HCT116 (cell line): Measurements from ENCODE around the gene PAFAH1B1. TPM values are rescaled to one million over a fixed set of nuclear protein-coding genes. Genes with fewer than 3 reads are reported as not detected.

Source experiments
- ATAC-seq: fragments of 200-7000 bp; cut with Tn5 transposase; 2 replicates; pipeline ENCODE4 v1.9.1; 2020; ENCODE audit warnings: mild to moderate bottlenecking, moderate library complexity
- BruUV-seq: library from RNA; stranded (reverse); fragments of 400-500 nt; replicated peaks from 2 replicates; lab custom pipeline; 2021; lab: Mats Ljungman, UMichigan
- CTCF ChIA-PET: fragments of 300-600 bp; sonication (Branson Sonifier 250); formaldehyde crosslinking; loops from one replicate; lab custom pipeline; 2021; ENCODE audit warnings: antibody characterized with exemption; lab: Charles Lee
- POLR2A ChIA-PET: fragments of 300-600, 350-600 bp; sonication (Branson Sonifier 250); formaldehyde crosslinking; loops from one replicate; lab custom pipeline; 2021; ENCODE audit warnings: antibody characterized with exemption; lab: Charles Lee
- RAD21 ChIA-PET, 2 experiments: fragments of 300-600 bp; sonication (Branson Sonifier 250); formaldehyde crosslinking; loops; one replicate each; lab custom pipeline; 2023; ENCODE audit warnings: low total read pairs in 2 of 2; ENCODE audit not compliant: uncharacterized antibody in 2 of 2, unreplicated experiment in 2 of 2, low non-redundant PET in 1 of 2; lab: Charles Lee
- DNase-seq: peaks from one replicate; pipeline ENCODE4 v3.0.0-alpha.2; 2010; ENCODE audit warnings: low read depth, low spot score
- H2AFZ ChIP-seq: fragments of 200-600 bp; shearing (Covaris generic), sonication (generic); 2 replicates; pipeline ENCODE4 v1.6.1; 2017; ENCODE audit warnings: low read depth, mixed run types, mixed read lengths, antibody characterized with exemption, low read length; ENCODE audit not compliant: poor library complexity, severe bottlenecking
- H3K27ac ChIP-seq: 2 replicates; pipeline ENCODE4 v1.5.1; 2012; ENCODE audit warnings: low read depth, low read length
- H3K27me3 ChIP-seq: fragments of 200-600 bp; sonication (generic); 2 replicates; pipeline ENCODE4 v1.6.1; 2016; ENCODE audit warnings: mixed run types, low read length, mixed read lengths; ENCODE audit not compliant: insufficient read depth
- H3K36me3 ChIP-seq, 2 experiments: fragments of 200-500 bp in 1 of 2; fragments of 200-600 bp in 1 of 2; sonication (Bioruptor generic) in 1 of 2; sonication (generic) in 1 of 2; 2 replicates each; pipeline versions ENCODE4 v1.5.1 to v1.6.1; 2014 to 2016; ENCODE audit warnings: low read length in 2 of 2, inconsistent platforms in 1 of 2, mixed read lengths in 1 of 2, mixed run types in 1 of 2; ENCODE audit not compliant: insufficient read depth in 2 of 2, control insufficient read depth in 1 of 2
- H3K4me1 ChIP-seq, 2 experiments: fragments of 200-600 bp in 1 of 2; sonication (generic) in 1 of 2; 2 replicates each; pipeline versions ENCODE4 v1.5.1 to v1.6.1; 2012 to 2017; ENCODE audit warnings: low read length in 2 of 2, inconsistent platforms in 1 of 2, mild to moderate bottlenecking in 1 of 2, mixed read lengths in 1 of 2, mixed run types in 1 of 2, moderate library complexity in 1 of 2; ENCODE audit not compliant: insufficient read depth in 2 of 2, control insufficient read depth in 1 of 2
- H3K4me2 ChIP-seq: fragments of 200-600 bp; sonication (generic); 2 replicates; pipeline ENCODE4 v1.6.1; 2017; ENCODE audit warnings: mixed run types, low read length, mixed read lengths
- H3K4me3 ChIP-seq, 2 experiments: fragments of 200-600 bp in 1 of 2; sonication (generic) in 1 of 2; replicated peaks in 1 of 2; 2 replicates each; pipeline ENCODE4 v1.5.1; 2011 to 2016; ENCODE audit warnings: low read length in 2 of 2, control low read depth in 1 of 2, low read depth in 1 of 2, mild to moderate bottlenecking in 1 of 2, mixed read lengths in 1 of 2, mixed run types in 1 of 2
- H3K79me2 ChIP-seq: fragments of 200-600 bp; sonication (generic); 2 replicates; pipeline ENCODE4 v1.6.1; 2017; ENCODE audit warnings: mild to moderate bottlenecking, mixed run types, low read length, moderate library complexity, mixed read lengths; ENCODE audit not compliant: insufficient read depth
- H3K9ac ChIP-seq: fragments of 200-600 bp; sonication (generic); 2 replicates; pipeline ENCODE4 v1.6.1; 2016; ENCODE audit warnings: low read length, mixed read lengths
- H3K9me2 ChIP-seq: fragments of 200-600 bp; sonication (generic), shearing (Covaris generic); 2 replicates; pipeline ENCODE4 v1.6.1; 2017; ENCODE audit warnings: mixed run types, mild to moderate bottlenecking, moderate library complexity; ENCODE audit not compliant: insufficient read depth
- H3K9me3 ChIP-seq, 2 experiments: fragments of 200-500 bp in 1 of 2; fragments of 200-600 bp in 1 of 2; sonication (Bioruptor generic) in 1 of 2; sonication (generic) in 1 of 2; 2 replicates each; pipeline ENCODE4 v1.6.1; 2014 to 2017; ENCODE audit warnings: low read length in 2 of 2, mixed read lengths in 2 of 2, inconsistent platforms in 1 of 2, low read depth in 1 of 2, mild to moderate bottlenecking in 1 of 2, mixed run types in 1 of 2, moderate library complexity in 1 of 2; ENCODE audit not compliant: control insufficient read depth in 1 of 2, insufficient read depth in 1 of 2
- H4K20me1 ChIP-seq: fragments of 200-600 bp; sonication (generic), shearing (Covaris generic); 2 replicates; pipeline ENCODE4 v1.6.1; 2017; ENCODE audit warnings: mixed run types, mild to moderate bottlenecking, moderate library complexity; ENCODE audit not compliant: insufficient read depth
- CEBPB ChIP-seq: IDR thresholded peaks from 2 replicates; pipeline ENCODE4 v1.6.1; 2012; ENCODE audit warnings: low read depth
- EGR1 ChIP-seq: IDR thresholded peaks from 2 replicates; pipeline ENCODE4 v1.6.1; 2012; ENCODE audit warnings: low read depth
- EZH2phosphoT487 ChIP-seq: fragments of 200-600 bp; IDR thresholded peaks from 2 replicates; pipeline ENCODE4 v1.6.1; 2018; ENCODE audit warnings: antibody characterized with exemption, borderline replicate concordance
- JUND ChIP-seq: IDR thresholded peaks from 2 replicates; pipeline ENCODE4 v1.6.1; 2012
- POLR2A ChIP-seq: IDR thresholded peaks from 2 replicates; pipeline ENCODE4 v1.7.0; 2011; ENCODE audit warnings: borderline replicate concordance; ENCODE audit not compliant: insufficient read depth, insufficient read length; ENCODE audit errors: extremely low read depth
- POLR2AphosphoS5 ChIP-seq: IDR thresholded peaks from 2 replicates; pipeline ENCODE4 v1.6.1; 2011; ENCODE audit warnings: mild to moderate bottlenecking, low read depth, low read length, moderate library complexity
- RAD21 ChIP-seq: IDR thresholded peaks from 2 replicates; pipeline ENCODE4 v1.6.1; 2012; ENCODE audit warnings: low read depth, mild to moderate bottlenecking
- SP1 ChIP-seq: IDR thresholded peaks from 2 replicates; pipeline ENCODE4 v1.6.1; 2012; ENCODE audit warnings: low read depth
- SRF ChIP-seq: IDR thresholded peaks from 2 replicates; pipeline ENCODE4 v1.6.1; 2012; ENCODE audit warnings: low read depth
- YY1 ChIP-seq: IDR thresholded peaks from 2 replicates; pipeline ENCODE4 v1.6.1; 2011; ENCODE audit warnings: low read length, low read depth, moderate library complexity, mild to moderate bottlenecking; ENCODE audit not compliant: insufficient replicate concordance; ENCODE audit errors: extremely low read depth
- ZFX ChIP-seq: fragments of 450-650 bp; IDR thresholded peaks from 2 replicates; pipeline ENCODE4 v1.6.1; 2017
- ZNF274 ChIP-seq: fragments of 200-500 bp; sonication (Bioruptor generic); IDR thresholded peaks from 2 replicates; pipeline ENCODE4 v1.6.1; 2014; ENCODE audit warnings: mild to moderate bottlenecking, low read depth, low read length, inconsistent platforms
- intact Hi-C: fragments of 100-400 bp; cut with micrococcal nuclease; formaldehyde crosslinking; loops from 2 replicates; pipeline ENCODE4 v1.10.0; 2022
- total RNA-seq: library from RNA; stranded (reverse); gene quantifications from one replicate; pipeline ENCODE4 v1.2.1, GENCODE V29; 2021; ENCODE audit not compliant: unreplicated experiment
- TF ChIP-seq, protein P1 (sequence below), 3 experiments: fragments of 200-600 bp in 1 of 3; sonication (generic) in 1 of 3; IDR thresholded peaks in 2 of 3; conservative IDR thresholded peaks in 1 of 3; 2 replicates each; pipeline ENCODE4 v1.5.1; 2012 to 2017; ENCODE audit warnings: low read depth in 2 of 3, low read length in 2 of 3, antibody characterized with exemption in 1 of 3, borderline replicate concordance in 1 of 3, control low read depth in 1 of 3, mild to moderate bottlenecking in 1 of 3, mixed read lengths in 1 of 3, mixed run types in 1 of 3, moderate library complexity in 1 of 3; ENCODE audit not compliant: insufficient read depth in 1 of 3
- TF ChIP-seq, protein P2 (sequence below): IDR thresholded peaks from 2 replicates; pipeline ENCODE4 v1.6.1; 2012

The PAFAH1B1 gene
- total RNA-seq, 1 experiment from 2014 or later: 113 TPM

- TF ChIP-seq YY1 (no peak), CEBPB (no peak), POLR2AphosphoS5 (no peak)
Observed at GRCh38 chr17:2682176-2682938, 88.9 kb downstream of the PAFAH1B1 start (continued).

- no peak for ATAC-seq
- CTCF ChIA-PET: interaction anchor here (0.6 kb wide), 1 partner anchor 267 kb away, joined by 3 read pairs; no protein-coding TSS in a partner anchor
- H3K27me3 ChIP-seq: no peaks in the 10 kb centered on the region
Observed at GRCh38 chr17:2683912-2684311, 90.5 kb downstream of the PAFAH1B1 start.

More at GRCh38 chr17:2683912-2684311, 90.5 kb downstream of the PAFAH1B1 start:
- RAD21 ChIA-PET: no interaction called here
- Histone ChIP-seq H3K9ac (no peak overlapping the region), H2AFZ (no peak overlapping the region), H3K79me2 (no peaks in the 10 kb centered on the region), H3K4me1 (no peaks in the 10 kb centered on the region), H3K9me2 (no peaks in the 10 kb centered on the region), H3K4me2 (no peak overlapping the region), H3K27ac (no peak overlapping the region), H3K9me3 (no peaks in the 10 kb centered on the region), H4K20me1 (peaks cover 6% of the 10 kb centered on the region), H3K36me3 (peaks cover 30% of the 10 kb centered on the region in 2 experiments), H3K4me3 (no peak overlapping the region)
- no peak for DNase-seq
- intact Hi-C loops: no loop called here
- POLR2A ChIA-PET: no interaction called here
- no TSS peak for BruUV-seq
- no peak for TF ChIP-seq SRF
- TF ChIP-seq EGR1: no peak
- TF ChIP-seq, protein P1, sequence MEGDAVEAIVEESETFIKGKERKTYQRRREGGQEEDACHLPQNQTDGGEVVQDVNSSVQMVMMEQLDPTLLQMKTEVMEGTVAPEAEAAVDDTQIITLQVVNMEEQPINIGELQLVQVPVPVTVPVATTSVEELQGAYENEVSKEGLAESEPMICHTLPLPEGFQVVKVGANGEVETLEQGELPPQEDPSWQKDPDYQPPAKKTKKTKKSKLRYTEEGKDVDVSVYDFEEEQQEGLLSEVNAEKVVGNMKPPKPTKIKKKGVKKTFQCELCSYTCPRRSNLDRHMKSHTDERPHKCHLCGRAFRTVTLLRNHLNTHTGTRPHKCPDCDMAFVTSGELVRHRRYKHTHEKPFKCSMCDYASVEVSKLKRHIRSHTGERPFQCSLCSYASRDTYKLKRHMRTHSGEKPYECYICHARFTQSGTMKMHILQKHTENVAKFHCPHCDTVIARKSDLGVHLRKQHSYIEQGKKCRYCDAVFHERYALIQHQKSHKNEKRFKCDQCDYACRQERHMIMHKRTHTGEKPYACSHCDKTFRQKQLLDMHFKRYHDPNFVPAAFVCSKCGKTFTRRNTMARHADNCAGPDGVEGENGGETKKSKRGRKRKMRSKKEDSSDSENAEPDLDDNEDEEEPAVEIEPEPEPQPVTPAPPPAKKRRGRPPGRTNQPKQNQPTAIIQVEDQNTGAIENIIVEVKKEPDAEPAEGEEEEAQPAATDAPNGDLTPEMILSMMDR (IDR thresholded peaks at IDR 0.05 in 2 of 3, conservative IDR thresholded peaks at IDR 0.05 in 1 of 3; ENCODE audit: borderline replicate concordance in 1 of 3, insufficient read depth in 1 of 3, low read depth in 2 of 3, low read length in 2 of 3): no peak
- no peak for TF ChIP-seq JUND
- TF ChIP-seq, protein P2, sequence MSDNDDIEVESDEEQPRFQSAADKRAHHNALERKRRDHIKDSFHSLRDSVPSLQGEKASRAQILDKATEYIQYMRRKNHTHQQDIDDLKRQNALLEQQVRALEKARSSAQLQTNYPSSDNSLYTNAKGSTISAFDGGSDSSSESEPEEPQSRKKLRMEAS: no peak
- no peak for TF ChIP-seq RAD21
- TF ChIP-seq POLR2A: no peak
- no peak for TF ChIP-seq POLR2AphosphoS5
- no peak for TF ChIP-seq ZNF274
- no peak for TF ChIP-seq EZH2phosphoT487
- TF ChIP-seq ZFX: no peak
- TF ChIP-seq SP1: no peak
